GM19035 (cell line): Measurements from ENCODE around the gene SLC2A9.

Experiments used
- ATAC-seq: cut with Tn5 transposase; IDR thresholded peaks from one replicate; pipeline ENCODE4 v1.9.1; 2021; ENCODE audit not compliant: unreplicated experiment

The SLC2A9 gene

DNA sequence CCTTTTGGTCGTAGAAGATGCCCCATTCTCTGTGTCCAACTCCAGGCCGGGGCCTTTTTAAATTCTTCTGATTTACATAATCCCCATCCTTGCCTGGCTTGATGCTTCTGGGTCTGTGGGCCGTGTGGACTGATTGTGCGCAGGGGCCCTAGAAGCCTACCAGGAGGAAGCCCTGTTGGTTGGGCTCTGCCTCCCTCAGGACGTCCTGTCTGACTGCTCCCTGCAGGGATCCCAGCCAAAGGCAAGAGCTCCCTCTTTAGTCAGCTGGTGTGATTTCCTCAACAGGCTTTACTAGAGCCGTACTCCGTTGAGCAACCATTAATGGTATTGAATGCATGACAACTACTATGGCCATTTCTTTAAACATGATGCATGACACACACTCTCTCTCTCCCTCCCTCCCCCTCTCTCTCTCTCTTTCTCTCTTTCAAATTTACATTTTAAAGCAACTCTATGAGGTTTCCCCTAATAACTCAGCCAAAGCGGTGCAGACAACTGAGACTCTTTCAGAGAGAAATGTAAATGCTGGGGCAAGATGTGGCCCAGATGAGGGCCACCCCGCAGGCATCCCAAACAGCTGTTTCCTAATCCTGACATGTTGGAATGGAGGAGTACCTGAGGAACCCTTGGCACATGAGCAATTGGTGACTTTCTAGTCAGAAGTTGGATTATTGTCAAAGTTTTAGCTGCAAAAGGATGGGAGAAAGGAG lies 122.5 kb downstream of the SLC2A9 start:
- ATAC-seq = no peak

DNA sequence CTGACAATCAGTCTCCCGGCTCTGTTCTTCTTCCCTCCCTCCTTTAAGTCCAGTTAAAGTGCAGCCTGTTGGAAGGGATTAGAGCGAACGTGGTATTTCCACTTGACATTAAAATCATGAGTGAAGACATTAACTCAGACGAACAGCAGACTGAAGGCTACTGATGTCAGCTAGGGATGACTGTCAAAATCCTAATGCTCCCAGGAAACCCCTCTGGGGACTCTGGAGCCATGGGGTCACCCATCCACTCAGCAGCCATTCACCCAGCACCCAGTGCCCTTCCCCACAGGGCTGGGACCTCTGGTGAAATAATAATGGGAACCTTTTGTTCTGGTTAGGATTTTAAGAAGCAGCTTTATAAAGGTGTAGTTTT lies 126.0 kb downstream of the SLC2A9 start:
- ATAC-seq = no peak

DNA sequence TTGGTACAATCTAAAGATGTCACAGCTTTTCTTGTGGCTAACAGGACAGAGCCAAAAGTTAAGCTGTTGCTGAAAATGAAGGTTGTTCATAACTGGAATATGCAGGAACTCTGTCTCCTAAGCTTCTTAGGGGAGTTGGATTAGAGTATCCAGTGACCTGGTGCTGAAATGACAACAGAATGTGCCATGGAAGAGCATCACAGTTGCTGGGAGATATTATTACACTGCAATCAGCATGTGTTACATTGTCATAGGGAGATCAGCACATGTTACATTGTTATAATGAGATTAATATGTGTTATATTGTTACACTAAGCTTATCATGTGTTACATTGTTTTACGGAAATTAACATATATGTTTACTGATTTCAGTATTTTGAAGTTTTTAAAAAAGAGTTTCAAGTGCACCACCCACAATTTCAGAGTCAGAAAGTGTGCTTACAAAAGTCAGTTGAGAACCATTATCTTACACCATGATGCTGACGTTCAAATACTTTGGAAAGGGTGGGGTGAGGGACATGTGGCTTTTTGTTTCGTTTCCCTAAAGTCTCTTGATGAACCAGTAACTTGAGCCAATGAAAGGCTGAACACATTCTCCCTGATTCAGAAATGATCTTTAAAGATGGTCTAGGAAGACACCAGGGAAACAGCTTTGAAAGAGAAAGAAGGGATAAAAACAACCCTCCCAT lies 126.5 kb downstream of the SLC2A9 start:
- ATAC-seq = no peak

DNA sequence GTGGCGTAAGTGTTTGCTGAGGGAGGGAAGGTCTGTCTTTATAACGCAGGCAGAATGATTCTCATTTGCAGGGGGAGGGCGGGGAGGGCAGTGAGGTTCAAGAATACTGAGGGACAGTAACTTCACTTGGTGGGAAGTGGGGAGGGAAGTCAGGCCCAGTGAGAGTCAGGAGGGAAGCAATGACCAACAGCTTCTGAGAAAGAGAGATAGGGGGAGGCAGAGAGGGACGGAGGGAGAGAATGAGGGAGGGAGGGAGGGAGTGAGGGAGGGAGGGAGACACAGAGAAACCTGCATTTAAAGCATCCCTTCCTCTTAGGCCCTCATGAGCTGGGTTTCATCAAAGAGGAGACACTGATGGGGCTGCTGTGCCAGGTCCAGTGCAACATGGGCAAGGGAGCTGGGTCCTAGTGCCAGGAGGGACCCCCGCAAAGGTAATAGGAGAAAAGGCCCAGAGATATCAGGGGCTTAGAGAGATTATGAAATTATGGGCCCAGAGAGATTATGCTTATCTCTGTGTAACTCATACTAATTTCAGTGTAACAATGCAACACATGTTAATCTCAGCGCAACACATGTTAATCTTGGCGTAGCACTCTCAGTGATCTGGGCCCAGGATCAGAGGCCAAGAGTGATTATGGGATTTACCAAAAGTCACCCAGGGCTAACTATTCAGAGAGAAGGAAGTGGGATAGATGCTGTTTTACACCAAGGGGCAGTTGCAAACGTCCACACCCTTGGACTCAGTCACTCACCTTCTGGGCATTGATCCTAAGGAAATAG lies 127.8 kb downstream of the SLC2A9 start:
- ATAC-seq = no peak

DNA sequence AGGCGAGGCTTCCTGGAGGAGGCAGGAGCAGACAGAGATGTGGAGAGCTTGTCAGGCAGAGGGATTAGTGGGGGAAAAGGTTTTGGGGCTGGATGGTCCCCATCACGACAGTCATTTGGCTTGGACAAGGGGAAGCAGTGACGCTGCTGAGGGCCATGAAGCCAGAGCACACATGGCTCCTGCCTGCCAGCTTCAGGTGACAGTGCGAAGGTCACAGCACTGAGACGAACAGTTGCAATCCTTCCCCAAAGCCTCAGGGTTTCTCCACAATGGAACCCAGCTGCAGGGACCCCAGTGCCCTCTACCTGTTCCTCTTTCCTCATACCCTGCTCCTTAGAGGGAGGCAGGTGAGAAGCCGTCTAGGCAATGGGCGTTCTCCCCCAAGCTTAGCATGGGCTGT lies 129.6 kb downstream of the SLC2A9 start:
- no peak for ATAC-seq

DNA sequence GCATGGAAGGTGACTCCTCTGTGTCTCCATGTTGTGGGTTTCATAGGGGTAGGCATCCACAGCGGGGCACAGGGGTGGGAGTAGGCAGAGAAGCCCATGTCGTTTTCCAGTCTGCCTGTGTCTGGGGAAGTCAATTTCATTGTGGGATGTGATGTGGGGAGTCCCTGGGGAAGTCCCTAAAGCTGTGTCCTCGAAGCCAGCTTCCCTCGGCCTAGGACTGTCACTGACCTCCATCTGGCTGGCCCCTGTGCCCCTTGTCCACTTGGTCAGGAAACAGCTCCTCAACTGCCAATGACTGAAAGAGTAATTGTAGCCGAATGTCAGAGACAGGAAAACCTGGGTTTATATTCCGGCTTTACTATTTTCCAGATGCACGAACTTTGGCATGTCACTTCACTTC lies 130.2 kb downstream of the SLC2A9 start:
- no peak for ATAC-seq

DNA sequence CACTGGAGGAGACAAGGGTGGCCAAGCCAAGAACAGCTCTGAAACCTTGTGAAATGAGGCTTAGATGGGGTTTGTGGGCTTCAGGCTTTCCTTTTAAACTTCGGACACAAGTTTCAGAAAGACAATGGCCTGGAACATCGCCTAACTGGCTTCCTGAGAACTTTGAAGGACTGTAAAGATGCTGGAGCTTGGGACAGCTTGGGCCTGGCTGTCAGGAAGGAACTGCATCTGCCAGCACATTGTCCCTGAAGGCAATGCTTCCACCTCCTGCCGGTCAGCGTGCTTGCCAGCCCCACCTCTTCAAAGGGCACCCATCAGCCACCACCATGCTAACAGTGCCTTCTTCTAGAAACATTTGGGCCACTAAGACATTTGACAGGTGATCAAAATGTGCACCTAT lies 132.0 kb downstream of the SLC2A9 start:
- no peak for ATAC-seq

DNA sequence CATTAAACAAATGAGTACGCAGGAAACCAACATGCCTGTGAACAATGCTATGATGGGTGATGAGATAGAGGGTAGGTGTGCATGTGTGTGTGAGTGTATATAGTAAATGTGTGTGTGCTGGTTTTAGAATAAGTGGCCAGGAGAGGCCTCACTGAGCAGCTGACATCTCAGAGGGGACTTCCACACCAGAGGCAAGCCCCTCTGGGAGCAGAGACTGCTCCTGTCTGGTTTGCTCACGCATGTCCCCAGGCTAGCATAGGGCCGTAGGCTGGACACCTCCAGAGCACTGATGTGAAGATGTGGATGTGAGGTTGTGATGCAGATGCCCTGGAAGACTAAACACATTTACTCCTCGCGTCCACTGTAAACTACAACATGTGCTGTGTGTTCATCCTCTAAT lies 135.3 kb downstream of the SLC2A9 start:
- ATAC-seq = no peak

DNA sequence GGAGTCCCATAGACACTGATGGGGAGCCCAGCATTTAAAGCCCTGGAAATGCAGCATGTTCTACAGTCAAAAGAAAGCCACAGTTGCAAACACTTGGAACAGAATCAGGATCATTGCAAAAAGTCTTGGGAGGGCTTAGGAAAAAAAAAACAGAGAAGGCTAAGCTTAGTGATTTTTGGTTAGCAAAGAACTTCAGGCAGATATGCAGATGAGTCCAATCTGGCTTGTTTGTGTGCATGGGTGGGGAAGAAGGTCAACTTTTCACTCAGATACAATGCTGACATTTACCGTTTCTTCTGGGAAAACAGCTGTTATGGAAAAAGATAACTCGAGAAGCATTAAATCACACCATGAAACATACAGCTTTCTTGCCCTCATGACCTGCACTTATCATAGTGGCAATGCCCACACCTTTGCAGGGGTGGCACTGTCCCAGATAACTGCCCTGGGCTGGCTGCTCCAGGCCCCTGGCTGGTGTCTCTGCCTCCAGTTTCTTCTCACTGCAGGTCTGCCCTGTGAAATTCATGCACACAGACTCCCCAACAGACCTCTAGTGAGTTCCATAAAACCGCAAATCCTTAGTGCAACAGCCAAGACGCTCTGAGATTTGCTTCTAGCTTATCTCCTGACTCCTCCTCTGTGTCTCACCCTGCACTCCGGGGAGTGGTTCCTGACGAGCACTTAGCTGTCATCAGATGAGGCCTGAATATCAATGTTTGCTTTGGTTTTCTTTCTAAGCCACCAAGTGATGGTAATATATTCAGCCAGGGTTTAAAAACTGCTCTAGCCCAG lies 140.7 kb downstream of the SLC2A9 start:
- no peak for ATAC-seq

DNA sequence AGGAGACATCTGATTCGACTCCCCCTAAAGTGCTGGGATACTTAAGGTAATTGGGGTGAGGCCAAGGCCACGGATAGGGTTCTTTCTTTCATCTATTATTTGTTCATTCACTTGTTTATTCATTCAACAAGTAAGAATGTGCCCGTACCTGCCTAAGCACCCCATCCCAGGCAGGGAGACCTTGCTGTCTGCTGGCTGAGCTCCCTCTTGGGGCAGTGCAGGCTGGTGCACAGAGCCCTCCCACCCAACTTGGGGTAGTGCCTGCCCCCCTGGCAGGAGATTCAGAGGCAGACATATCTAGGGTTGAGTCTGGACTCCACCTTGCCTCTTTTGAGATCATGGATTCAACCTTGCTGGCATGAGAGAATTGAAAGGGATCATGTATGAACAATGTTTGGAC lies 144.2 kb downstream of the SLC2A9 start:
- no peak for ATAC-seq

DNA sequence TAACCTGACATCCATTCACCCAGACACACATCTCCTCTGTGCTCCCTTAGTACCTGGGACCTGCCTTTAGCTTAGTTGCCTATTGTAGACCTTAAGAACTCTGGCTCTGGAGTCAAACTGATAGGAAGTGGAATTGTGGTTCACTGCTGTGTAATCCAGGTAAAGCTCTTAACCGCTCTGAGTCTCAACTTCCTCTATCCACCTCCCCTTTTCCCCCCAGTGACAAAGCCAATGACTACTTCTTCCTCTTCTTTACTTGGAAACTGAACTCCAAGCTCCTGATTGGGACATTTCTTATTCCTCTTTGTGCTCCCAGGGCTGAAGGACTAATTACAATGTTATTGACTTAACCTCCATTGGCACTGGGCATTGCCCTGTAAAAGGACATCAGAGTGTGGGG lies 145.8 kb downstream of the SLC2A9 start:
- no peak for ATAC-seq

DNA sequence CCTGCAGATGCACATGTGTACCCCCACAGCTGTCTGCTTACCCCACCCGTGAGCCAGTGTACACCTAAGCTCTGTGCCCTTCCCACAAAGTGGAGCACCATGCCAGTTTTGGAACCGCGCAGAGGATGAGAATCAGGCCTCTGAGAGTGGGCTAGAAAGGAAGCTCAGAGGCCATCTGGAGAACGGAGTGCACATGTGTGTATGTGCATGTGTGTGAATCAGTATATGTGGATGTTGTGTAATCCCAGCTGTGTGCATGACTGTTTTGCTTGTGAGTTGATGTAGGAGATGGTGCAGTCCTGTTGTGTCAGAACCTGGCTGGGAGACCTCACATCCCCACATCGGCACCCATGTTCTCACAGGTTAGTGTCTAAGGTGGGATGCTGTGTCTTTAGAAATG lies 146.9 kb downstream of the SLC2A9 start:
- no peak for ATAC-seq

DNA sequence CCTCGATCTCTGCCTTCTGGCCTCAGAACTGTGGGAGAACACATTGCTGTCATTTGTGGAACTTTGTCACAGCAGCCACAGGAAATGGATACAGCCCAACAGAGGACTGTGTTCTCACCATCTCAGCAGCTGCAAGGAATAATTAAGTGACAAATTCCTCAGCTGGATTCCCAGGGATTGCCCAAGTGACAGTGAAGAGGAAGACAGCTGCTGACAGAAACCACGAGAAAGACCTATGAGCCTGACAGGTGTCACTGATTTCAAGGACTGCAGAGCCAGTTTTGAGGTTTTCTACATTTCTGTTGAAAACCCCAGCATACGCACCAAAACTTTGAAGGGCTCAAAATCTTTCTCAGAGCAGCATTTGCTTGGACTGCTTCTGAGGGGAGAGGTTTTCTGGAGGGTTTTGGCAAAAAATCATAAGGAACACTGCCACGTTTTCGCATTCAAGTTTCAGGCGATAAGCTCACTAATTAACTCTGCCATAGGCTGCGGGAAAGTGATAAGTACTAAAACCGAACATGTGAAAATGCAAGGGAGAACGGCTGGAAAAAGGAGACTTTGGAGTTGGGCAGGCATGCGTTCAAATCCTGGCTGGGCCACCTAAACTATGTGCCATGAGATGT lies 151.0 kb downstream of the SLC2A9 start:
- no peak for ATAC-seq

DNA sequence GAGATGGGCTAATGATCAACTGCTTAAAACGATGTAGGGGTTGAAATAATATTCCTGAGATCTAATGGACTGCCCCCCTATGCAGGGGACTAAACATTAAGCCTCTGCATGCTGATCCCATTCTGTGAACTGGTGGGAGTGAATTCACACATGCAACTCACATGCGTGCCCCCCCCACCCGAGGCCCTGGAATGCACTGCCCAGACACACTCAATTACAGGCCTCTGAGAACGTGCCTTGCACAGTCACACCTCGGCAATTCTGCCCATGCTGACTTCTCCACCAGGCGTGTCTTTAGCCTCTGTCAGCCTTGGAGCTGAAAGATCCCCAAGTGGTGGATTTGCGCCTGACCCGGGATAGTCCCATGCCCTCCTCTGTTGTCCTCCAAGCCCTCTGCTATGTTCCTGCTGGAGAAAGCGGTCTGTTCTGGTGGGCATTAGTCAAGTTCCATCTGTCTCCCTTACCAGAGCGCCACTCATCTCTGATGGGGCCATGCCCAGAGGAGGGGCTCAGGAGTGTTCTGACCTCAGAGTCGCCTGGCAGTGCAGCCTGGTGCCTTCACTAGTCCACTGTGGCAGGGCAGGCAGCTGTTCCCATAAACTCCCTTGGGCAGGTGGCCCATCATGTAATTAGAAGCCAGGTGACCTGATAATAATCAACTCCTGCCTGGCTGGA lies 153.4 kb downstream of the SLC2A9 start:
- no peak for ATAC-seq

DNA sequence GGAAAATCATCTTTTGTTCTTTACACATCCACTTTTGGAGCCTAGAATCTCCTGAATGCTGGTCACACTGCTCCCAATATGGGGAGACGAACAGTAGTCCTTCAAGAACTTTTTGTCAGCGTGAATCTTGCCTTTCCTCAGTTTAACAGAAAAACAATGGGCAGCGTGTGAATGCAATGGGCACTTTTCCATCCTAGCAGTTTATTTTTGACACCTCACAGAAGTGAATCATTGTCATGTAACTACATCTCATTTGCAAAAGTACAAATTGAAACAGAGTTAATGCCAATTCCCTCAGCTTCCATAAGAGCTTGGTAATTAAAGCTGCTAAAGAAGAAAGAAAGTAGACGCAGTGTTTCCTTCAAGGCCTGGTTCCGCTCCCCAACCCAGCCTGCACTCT lies 154.4 kb downstream of the SLC2A9 start:
- ATAC-seq = no peak

DNA sequence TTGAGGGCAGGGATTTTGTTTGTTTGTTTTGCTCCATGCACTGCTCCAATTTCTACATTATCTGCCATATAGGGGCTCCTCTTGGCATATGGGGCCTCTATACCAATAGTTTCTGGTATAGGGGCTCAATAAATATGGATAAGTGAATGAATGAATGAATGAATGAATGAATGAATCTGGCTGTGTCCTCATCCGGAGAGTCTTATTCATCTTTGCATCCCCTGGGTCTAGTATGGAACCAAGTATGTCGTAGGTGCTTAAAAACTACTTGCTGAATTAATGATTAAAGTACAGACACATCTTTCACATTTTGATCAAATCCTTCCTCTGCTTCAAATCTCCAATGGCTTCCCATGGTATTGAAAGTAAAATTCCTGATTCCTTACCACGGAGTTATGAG lies 159.7 kb downstream of the SLC2A9 start:
- ATAC-seq = no peak

DNA sequence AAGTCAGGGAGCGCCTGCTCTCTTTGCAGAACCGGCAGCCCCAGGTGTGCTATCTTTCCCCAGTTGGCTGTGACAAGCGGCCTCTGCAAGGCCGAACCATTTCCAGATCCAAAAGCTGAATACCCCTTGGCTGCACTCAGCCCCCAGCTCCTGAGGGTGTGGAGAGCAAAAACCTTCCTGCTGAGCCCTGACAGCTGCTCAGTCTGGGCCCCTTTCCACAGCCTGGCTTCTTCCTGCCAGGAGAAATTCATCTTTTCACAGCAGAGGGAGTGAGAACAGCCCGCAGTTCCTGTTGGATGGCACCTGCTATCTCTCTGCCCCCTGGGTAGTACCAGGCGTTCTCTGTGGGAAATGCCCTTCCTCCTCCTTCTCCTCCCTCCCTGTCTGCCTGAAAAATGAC lies 161.5 kb downstream of the SLC2A9 start:
- ATAC-seq = no peak

DNA sequence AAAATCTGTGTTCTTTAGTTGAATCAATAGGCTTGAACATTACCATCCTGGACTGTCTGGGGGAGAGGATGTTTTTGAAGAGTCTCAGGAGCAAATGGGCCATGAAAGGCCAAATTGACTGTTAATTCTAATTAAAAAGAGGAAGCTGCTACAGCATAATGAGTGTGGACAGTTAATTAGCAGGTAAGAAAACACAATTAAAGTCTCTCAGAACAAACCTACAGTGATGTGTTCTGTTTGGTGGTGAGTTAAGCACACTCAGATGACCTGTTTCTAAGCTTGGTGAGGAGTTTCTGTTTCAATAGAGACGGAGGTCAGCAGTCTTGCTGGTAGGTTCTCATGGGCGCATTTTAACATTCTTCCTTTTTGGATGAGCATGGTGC lies 171.8 kb downstream of the SLC2A9 start:
- ATAC-seq = no peak

DNA sequence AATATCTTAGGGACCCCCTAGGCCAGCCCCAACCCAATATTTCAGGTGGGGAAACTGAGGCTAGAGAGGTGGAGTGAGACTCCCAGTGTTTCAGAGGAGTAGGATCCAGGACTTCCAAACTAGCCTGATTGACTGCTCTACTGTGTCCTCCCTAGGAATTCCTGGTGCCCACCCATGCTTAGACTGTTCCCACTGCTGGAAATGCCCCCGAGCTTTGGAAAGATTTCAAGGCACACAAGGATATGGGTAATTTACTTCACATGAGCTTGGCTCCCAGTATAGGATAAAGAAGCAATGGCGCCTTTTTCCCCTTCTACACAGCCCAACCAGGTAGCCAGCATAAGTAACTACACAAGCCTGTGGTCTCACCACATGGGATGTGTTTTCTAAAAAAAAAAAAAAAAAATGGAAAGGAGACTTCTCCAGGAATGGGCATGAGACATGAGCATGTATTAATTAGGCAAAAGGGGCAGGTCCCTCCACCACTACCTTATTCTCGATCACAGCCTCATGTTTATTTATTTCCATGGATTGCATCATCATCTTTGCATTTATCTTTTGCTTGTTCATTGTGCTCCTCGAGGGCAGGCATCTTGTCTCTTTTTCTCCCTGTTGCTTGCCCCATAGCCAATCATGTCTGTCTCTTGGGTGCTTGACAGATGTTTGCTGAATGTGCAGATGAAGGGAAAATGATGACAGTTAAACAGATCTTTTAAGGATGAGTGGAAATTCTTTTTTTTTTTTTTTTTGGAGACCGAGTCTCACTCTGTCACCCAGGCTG lies 173.1 kb downstream of the SLC2A9 start:
- ATAC-seq = no peak
